ENCODE results near the gene SUSD3. TPM values are rescaled to one million over a fixed set of nuclear protein-coding genes. Genes with fewer than 3 reads are reported as not detected.

SUSD3 gene
- total RNA-seq, 1 donor from 2014 or later = 1.2 TPM

- H3K27ac Mint-ChIP-seq (ENCODE audit: unreplicated experiment) = no peak overlapping the region
- H3K36me3 Mint-ChIP-seq (ENCODE audit: low read depth, unreplicated experiment) = peaks cover 8% of the 10 kb centered on the region
- H3K9me3 Mint-ChIP-seq (ENCODE audit: unreplicated experiment) = no peaks in the 10 kb centered on the region
- H3K4me3 Mint-ChIP-seq (ENCODE audit: unreplicated experiment) = no peak overlapping the region
- peaks cover 6% of the 10 kb centered on the region for H3K4me1 Mint-ChIP-seq (ENCODE audit: unreplicated experiment)
- peaks cover 3% of the 10 kb centered on the region for H3K27me3 Mint-ChIP-seq (ENCODE audit: unreplicated experiment)
- DNase-seq (ENCODE audit: low spot score) = no peak
- TF ChIP-seq CTCF (IDR thresholded peaks at IDR 0.05; ENCODE audit: unreplicated experiment) = no peak
These were observed 63.1 kb downstream of the SUSD3 start for GRCh38 chr9:93121316-93122241.

GRCh38 chr9:93122721-93123221 is 64.3 kb downstream of the SUSD3 start:
- Mint-ChIP-seq H3K9me3 (ENCODE audit: unreplicated experiment) (no peaks in the 10 kb centered on the region), H3K27ac (ENCODE audit: unreplicated experiment) (no peak overlapping the region), H3K36me3 (ENCODE audit: low read depth, unreplicated experiment) (peaks cover 8% of the 10 kb centered on the region), H3K4me3 (ENCODE audit: unreplicated experiment) (no peak overlapping the region), H3K4me1 (ENCODE audit: unreplicated experiment) (peaks cover 17% of the 10 kb centered on the region), H3K27me3 (ENCODE audit: unreplicated experiment) (peaks cover 6% of the 10 kb centered on the region)
- DNase-seq (ENCODE audit: low spot score) = peak; percentile 2
- TF ChIP-seq CTCF (IDR thresholded peaks at IDR 0.05; ENCODE audit: unreplicated experiment) = no peak

- Mint-ChIP-seq H3K4me3 (ENCODE audit: unreplicated experiment) (no peak overlapping the region), H3K9me3 (ENCODE audit: unreplicated experiment) (no peaks in the 10 kb centered on the region), H3K36me3 (ENCODE audit: low read depth, unreplicated experiment) (peaks cover 8% of the 10 kb centered on the region), H3K4me1 (ENCODE audit: unreplicated experiment) (peaks cover 21% of the 10 kb centered on the region), H3K27ac (ENCODE audit: unreplicated experiment) (no peak overlapping the region), H3K27me3 (ENCODE audit: unreplicated experiment) (peaks cover 8% of the 10 kb centered on the region)
- DNase-seq (ENCODE audit: low spot score) = peak; percentile 2
- no peak for TF ChIP-seq CTCF (IDR thresholded peaks at IDR 0.05; ENCODE audit: unreplicated experiment)
These were observed 65.2 kb downstream of the SUSD3 start for GRCh38 chr9:93123561-93124283.

- peak overlapping the region; percentile 9 for H3K4me3 Mint-ChIP-seq (ENCODE audit: unreplicated experiment)
- H3K4me1 Mint-ChIP-seq (ENCODE audit: unreplicated experiment) = peaks cover 27% of the 10 kb centered on the region
- no peak for DNase-seq (ENCODE audit: low spot score)
- H3K27me3 Mint-ChIP-seq (ENCODE audit: unreplicated experiment) = peaks cover 9% of the 10 kb centered on the region
- no peak overlapping the region for H3K27ac Mint-ChIP-seq (ENCODE audit: unreplicated experiment)
- H3K36me3 Mint-ChIP-seq (ENCODE audit: low read depth, unreplicated experiment) = peaks cover 8% of the 10 kb centered on the region
- TF ChIP-seq CTCF (IDR thresholded peaks at IDR 0.05; ENCODE audit: unreplicated experiment) = no peak
- no peaks in the 10 kb centered on the region for H3K9me3 Mint-ChIP-seq (ENCODE audit: unreplicated experiment)
These were observed 66.3 kb downstream of the SUSD3 start for GRCh38 chr9:93124793-93125192.
